ENCODE results near the gene LMAN1. TPM values are rescaled to one million over a fixed set of nuclear protein-coding genes. Genes with fewer than 3 reads are reported as not detected.

LMAN1 gene
- total RNA-seq, 1 experiment from 2014 or later: 79.1 TPM

- Histone ChIP-seq H3K27me3 (peaks cover 51% of the 10 kb centered on the region), H3K36me3 (no peaks in the 10 kb centered on the region), H3K9me3 (no peaks in the 10 kb centered on the region), H3K4me3 (no peak overlapping the region)
- no peak for DNase-seq
Observed at GRCh38 chr18:59279722-59280121, 79.3 kb downstream of the LMAN1 start.

GRCh38 chr18:59279193-59279592 lies 79.9 kb downstream of the LMAN1 start:
- Histone ChIP-seq H3K4me3 (no peak overlapping the region), H3K36me3 (no peaks in the 10 kb centered on the region), H3K9me3 (no peaks in the 10 kb centered on the region), H3K27me3 (peaks cover 50% of the 10 kb centered on the region)
- no peak for DNase-seq

GRCh38 chr18:59278793-59279192 lies 80.3 kb downstream of the LMAN1 start:
- peaks cover 50% of the 10 kb centered on the region for H3K27me3 ChIP-seq
- H3K4me3 ChIP-seq: no peak overlapping the region
- no peaks in the 10 kb centered on the region for H3K36me3 ChIP-seq
- H3K9me3 ChIP-seq: no peaks in the 10 kb centered on the region
- no peak for DNase-seq

Other genes with a start within 250 kb of the LMAN1 start
- gene SEC11C, start 219.4 kb downstream of the LMAN1 start, total RNA-seq (2014; rRNA removed; shearing (Covaris generic); ENCODE audit: low replicate concordance): 48.1 and 57.1 TPM in 2 replicates
- not detected in 2 replicates for gene GRP, start 139.1 kb downstream of the LMAN1 start, total RNA-seq (2014; rRNA removed; shearing (Covaris generic); ENCODE audit: low replicate concordance)
- gene RAX, start 85.8 kb downstream of the LMAN1 start, total RNA-seq (2014; rRNA removed; shearing (Covaris generic); ENCODE audit: low replicate concordance): not detected in 2 replicates
- not detected in 2 replicates for gene CPLX4, start 40.6 kb downstream of the LMAN1 start, total RNA-seq (2014; rRNA removed; shearing (Covaris generic); ENCODE audit: low replicate concordance)